ACC112 (cell line): ENCODE results near the gene ADAMTS12.

Source experiments
- H2AFZ ChIP-seq: fragments of 200-600 bp; sonication (generic); one replicate; pipeline ENCODE4 v1.6.0; 2017; ENCODE audit warnings: antibody characterized with exemption, low read length; ENCODE audit not compliant: unreplicated experiment
- H3K27ac ChIP-seq: fragments of 200-600 bp; sonication (generic); 2 replicates; pipeline ENCODE4 v1.5.1; 2014; ENCODE audit warnings: low read depth, mild to moderate bottlenecking, antibody characterized with exemption, low read length, moderate library complexity
- H3K27me3 ChIP-seq: fragments of 200-600 bp; sonication (generic); 2 replicates; pipeline ENCODE4 v1.6.1; 2014; ENCODE audit warnings: mild to moderate bottlenecking, antibody characterized with exemption, low read length, moderate library complexity, mixed read lengths; ENCODE audit not compliant: insufficient read depth
- H3K36me3 ChIP-seq: fragments of 200-600 bp; sonication (generic); 2 replicates; pipeline ENCODE4 v1.6.1; 2016; ENCODE audit warnings: mild to moderate bottlenecking, antibody characterized with exemption, low read length, moderate library complexity, mixed read lengths; ENCODE audit not compliant: insufficient read depth
- H3K4me1 ChIP-seq: fragments of 200-600 bp; sonication (generic); one replicate; pipeline ENCODE4 v1.6.1; 2016; ENCODE audit warnings: low read length, mixed read lengths; ENCODE audit not compliant: insufficient read depth, unreplicated experiment, control insufficient read depth
- H3K4me3 ChIP-seq: fragments of 200-600 bp; sonication (generic); 2 replicates; pipeline ENCODE4 v1.5.1; 2014; ENCODE audit warnings: mild to moderate bottlenecking, low read depth, low read length
- H3K79me2 ChIP-seq: fragments of 200-600 bp; sonication (generic); one replicate; pipeline ENCODE4 v1.6.0; 2016; ENCODE audit warnings: low read length; ENCODE audit not compliant: control insufficient read depth, unreplicated experiment, insufficient read depth

The ADAMTS12 gene

DNA sequence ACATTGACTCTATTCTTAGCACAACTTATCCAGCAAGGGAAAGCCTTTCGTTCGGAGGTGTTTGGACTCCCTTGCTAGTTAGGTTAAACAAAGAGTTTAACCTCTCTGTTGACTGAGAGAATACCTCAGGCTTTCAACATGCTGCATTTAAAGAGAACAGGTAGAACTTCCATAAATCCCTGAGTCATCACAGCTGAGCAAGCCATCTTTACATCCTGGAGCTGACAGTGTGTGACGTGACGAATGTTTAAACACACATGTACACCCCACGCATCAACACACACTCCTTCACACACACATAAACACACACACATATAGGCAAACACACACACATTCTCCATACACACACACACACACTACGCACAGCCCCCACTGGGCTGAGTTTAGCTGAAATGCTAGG lies 152.8 kb downstream of the ADAMTS12 start:
- Histone ChIP-seq H3K36me3 (no peaks in the 10 kb centered on the region), H3K79me2 (no peaks in the 10 kb centered on the region), H3K4me3 (no peak overlapping the region), H3K27me3 (no peaks in the 10 kb centered on the region), H3K4me1 (peaks cover 41% of the 10 kb centered on the region), H3K27ac (no peak overlapping the region), H2AFZ (no peak overlapping the region)

DNA sequence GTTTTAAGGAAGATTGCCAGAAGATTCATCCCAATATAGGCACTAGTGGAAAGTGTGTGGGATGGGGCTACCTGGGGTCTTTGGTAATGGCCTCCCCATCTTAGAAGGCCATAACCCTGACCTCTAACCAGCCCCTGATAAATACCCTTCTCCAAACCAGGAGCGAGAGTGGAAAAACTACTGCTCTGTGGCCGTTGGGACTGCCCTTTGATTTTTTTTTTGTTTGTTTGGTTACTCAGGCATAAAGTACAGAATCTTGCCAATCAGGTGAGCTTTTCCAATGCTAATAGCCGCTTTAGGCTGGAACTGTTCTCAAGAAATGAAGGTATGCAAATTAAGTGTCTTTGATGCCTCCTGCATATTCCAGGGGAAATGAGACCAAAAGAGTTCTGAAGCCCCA lies 153.7 kb downstream of the ADAMTS12 start:
- H3K27ac ChIP-seq: no peak overlapping the region
- no peaks in the 10 kb centered on the region for H3K36me3 ChIP-seq
- H3K27me3 ChIP-seq: no peaks in the 10 kb centered on the region
- H3K79me2 ChIP-seq: peaks cover 6% of the 10 kb centered on the region
- no peak overlapping the region for H3K4me3 ChIP-seq
- peaks cover 48% of the 10 kb centered on the region for H3K4me1 ChIP-seq
- no peak overlapping the region for H2AFZ ChIP-seq

DNA sequence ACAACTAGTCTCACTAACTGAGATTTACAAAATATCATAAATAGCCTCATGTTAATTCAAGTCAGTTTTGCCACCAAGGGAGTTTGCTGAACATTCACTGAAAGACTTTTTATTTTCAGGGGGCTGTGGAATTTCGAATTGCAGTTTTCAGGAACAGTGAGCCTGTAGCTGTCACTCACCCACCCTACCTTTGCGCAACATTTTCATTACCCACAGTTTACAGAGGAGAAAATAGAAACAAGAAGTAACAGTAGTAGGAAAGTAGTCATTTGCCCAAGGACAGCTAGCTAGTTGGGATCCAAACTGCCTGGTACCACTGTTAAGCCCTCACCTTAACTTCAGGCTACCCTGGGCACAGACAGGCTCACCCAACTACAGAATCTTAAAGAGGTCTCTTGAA lies 154.1 kb downstream of the ADAMTS12 start:
- Histone ChIP-seq H3K27ac (no peak overlapping the region), H3K36me3 (no peaks in the 10 kb centered on the region), H3K4me3 (no peak overlapping the region), H2AFZ (no peak overlapping the region), H3K79me2 (peaks cover 6% of the 10 kb centered on the region), H3K4me1 (peaks cover 48% of the 10 kb centered on the region), H3K27me3 (no peaks in the 10 kb centered on the region)

GRCh38 chr5:33737284-33737683 lies 154.5 kb downstream of the ADAMTS12 start:
- no peak overlapping the region for H2AFZ ChIP-seq

GRCh38 chr5:33736510-33736909 lies 155.3 kb downstream of the ADAMTS12 start:
- H3K27me3 ChIP-seq: no peaks in the 10 kb centered on the region
- H3K79me2 ChIP-seq: peaks cover 6% of the 10 kb centered on the region
- peak overlapping the region; percentile 10; the same call in 1 of the 2 replicates for H3K4me3 ChIP-seq
- peak overlapping the region; percentile 42; the same call in 1 of the 2 replicates for H3K27ac ChIP-seq
- H3K4me1 ChIP-seq: peaks cover 48% of the 10 kb centered on the region
- H3K36me3 ChIP-seq: no peaks in the 10 kb centered on the region
- H2AFZ ChIP-seq: no peak overlapping the region

More at GRCh38 chr5:33737284-33737683, 154.5 kb downstream of the ADAMTS12 start:
- no peaks in the 10 kb centered on the region for H3K36me3 ChIP-seq
- no peak overlapping the region for H3K4me3 ChIP-seq
- H3K4me1 ChIP-seq: peaks cover 48% of the 10 kb centered on the region
- H3K79me2 ChIP-seq: peaks cover 6% of the 10 kb centered on the region
- peak overlapping the region; percentile 42 for H3K27ac ChIP-seq
- H3K27me3 ChIP-seq: no peaks in the 10 kb centered on the region

DNA sequence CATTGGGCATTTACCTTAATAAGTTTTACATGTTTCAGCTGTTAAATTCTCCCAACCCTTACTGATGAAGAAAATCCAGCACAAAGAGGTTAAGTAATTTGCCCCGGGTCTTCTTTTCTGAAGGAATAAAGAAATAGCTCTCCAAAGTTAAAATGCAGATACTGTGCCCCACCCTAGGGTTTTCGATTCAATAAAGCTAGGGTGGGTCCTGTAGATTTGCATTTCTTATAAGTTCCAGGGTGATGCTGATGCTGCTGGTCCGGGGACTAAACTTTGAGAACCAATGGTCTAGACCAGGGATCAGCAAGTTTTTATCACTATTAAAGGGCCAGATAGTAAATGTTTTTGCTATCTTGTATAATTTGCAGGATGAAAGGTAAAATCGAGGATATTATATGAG lies 156.7 kb downstream of the ADAMTS12 start:
- Histone ChIP-seq H2AFZ (no peak overlapping the region), H3K4me1 (peaks cover 48% of the 10 kb centered on the region), H3K79me2 (peaks cover 6% of the 10 kb centered on the region), H3K27me3 (no peaks in the 10 kb centered on the region), H3K4me3 (no peak overlapping the region), H3K27ac (peak overlapping the region; percentile 53; the same call in 1 of the 2 replicates), H3K36me3 (no peaks in the 10 kb centered on the region)

GRCh38 chr5:33734537-33734936 lies 157.3 kb downstream of the ADAMTS12 start:
- Histone ChIP-seq H3K79me2 (peaks cover 6% of the 10 kb centered on the region), H3K27ac (peak overlapping the region; percentile 53), H3K4me3 (no peak overlapping the region), H3K4me1 (peaks cover 48% of the 10 kb centered on the region), H3K27me3 (no peaks in the 10 kb centered on the region), H3K36me3 (no peaks in the 10 kb centered on the region), H2AFZ (no peak overlapping the region)

GRCh38 chr5:33733225-33733624 lies 158.6 kb downstream of the ADAMTS12 start:
- no peaks in the 10 kb centered on the region for H3K27me3 ChIP-seq
- no peaks in the 10 kb centered on the region for H3K36me3 ChIP-seq
- peaks cover 48% of the 10 kb centered on the region for H3K4me1 ChIP-seq
- H2AFZ ChIP-seq: no peak overlapping the region
- no peak overlapping the region for H3K27ac ChIP-seq
- no peak overlapping the region for H3K4me3 ChIP-seq
- H3K79me2 ChIP-seq: peaks cover 6% of the 10 kb centered on the region

GRCh38 chr5:33726422-33727165 lies 165.2 kb downstream of the ADAMTS12 start:
- peak overlapping the region; percentile 52 for H3K27ac ChIP-seq
- no peaks in the 10 kb centered on the region for H3K27me3 ChIP-seq
- no peak overlapping the region for H3K4me3 ChIP-seq
- no peaks in the 10 kb centered on the region for H3K36me3 ChIP-seq
- no peak overlapping the region for H2AFZ ChIP-seq
- peaks cover 29% of the 10 kb centered on the region for H3K4me1 ChIP-seq
- H3K79me2 ChIP-seq: no peaks in the 10 kb centered on the region

- no peaks in the 10 kb centered on the region for H3K36me3 ChIP-seq
- H3K27ac ChIP-seq: peak overlapping the region; percentile 52; the same call in 1 of the 2 replicates
- H3K4me3 ChIP-seq: no peak overlapping the region
- H3K27me3 ChIP-seq: no peaks in the 10 kb centered on the region
- no peaks in the 10 kb centered on the region for H3K79me2 ChIP-seq
- H2AFZ ChIP-seq: no peak overlapping the region
- peaks cover 30% of the 10 kb centered on the region for H3K4me1 ChIP-seq
Observed at GRCh38 chr5:33725806-33726205, 166.0 kb downstream of the ADAMTS12 start.

GRCh38 chr5:33721491-33722200 lies 170.1 kb downstream of the ADAMTS12 start:
- no peak overlapping the region for H2AFZ ChIP-seq
- H3K4me1 ChIP-seq: peaks cover 26% of the 10 kb centered on the region
- no peak overlapping the region for H3K27ac ChIP-seq
- no peaks in the 10 kb centered on the region for H3K36me3 ChIP-seq
- H3K4me3 ChIP-seq: no peak overlapping the region
- H3K79me2 ChIP-seq: no peaks in the 10 kb centered on the region
- H3K27me3 ChIP-seq: no peaks in the 10 kb centered on the region
